GM10847 (cell line): ENCODE data around the gene GNG14.

Experiments
- POLR2A ChIP-seq: IDR thresholded peaks from 2 replicates; pipeline ENCODE4 v1.6.1; 2011; ENCODE audit not compliant: insufficient read length; ENCODE audit errors: extremely low read depth

GNG14 gene

GRCh38 chr19:12680034-12680433 is 7.8 kb upstream of the GNG14 start:
- no peak for TF ChIP-seq POLR2A

GRCh38 chr19:12681074-12681987 is 6.5 kb upstream of the GNG14 start, which contains the start of gene DHPS:
Gene DHPS, minus strand, starts transcription at chr19:12681880. Its CDS starts 114 bp downstream, at chr19:12681766.
- TF ChIP-seq POLR2A, result peak; percentile 66

- no peak for TF ChIP-seq POLR2A
Measured at GRCh38 chr19:12685831-12686230, 2.0 kb upstream of the GNG14 start.

GRCh38 chr19:12689012-12689411 is 1.2 kb downstream of the GNG14 start:
- no peak for TF ChIP-seq POLR2A

GRCh38 chr19:12689581-12690216 is 1.9 kb downstream of the GNG14 start:
- no peak for TF ChIP-seq POLR2A

GRCh38 chr19:12692960-12693359 is 5.2 kb downstream of the GNG14 start:
- no peak for TF ChIP-seq POLR2A

GRCh38 chr19:12694641-12695040 is 6.8 kb downstream of the GNG14 start:
- TF ChIP-seq POLR2A, result no peak

GRCh38 chr19:12695096-12695495 is 7.3 kb downstream of the GNG14 start:
- TF ChIP-seq POLR2A, result no peak

GRCh38 chr19:12695514-12695913 is 7.7 kb downstream of the GNG14 start:
- no peak for TF ChIP-seq POLR2A

- TF ChIP-seq POLR2A, result no peak
Measured at GRCh38 chr19:12695997-12696365, 8.2 kb downstream of the GNG14 start.

- TF ChIP-seq POLR2A, result peak; percentile 53
Measured at GRCh38 chr19:12696366-12697335, 8.9 kb downstream of the GNG14 start, which contains the start of gene FBXW9. Gene FBXW9, minus strand, starts transcription at chr19:12696631. Its CDS starts 50 bp downstream, at chr19:12696581.

GRCh38 chr19:12698138-12698537 is 10.3 kb downstream of the GNG14 start:
- no peak for TF ChIP-seq POLR2A

GRCh38 chr19:12701596-12702282 is 13.9 kb downstream of the GNG14 start:
- no peak for TF ChIP-seq POLR2A

- TF ChIP-seq POLR2A, result no peak
Measured at GRCh38 chr19:12703046-12703445, 15.2 kb downstream of the GNG14 start.

- TF ChIP-seq POLR2A, result no peak
Measured at GRCh38 chr19:12705169-12705568, 17.4 kb downstream of the GNG14 start.
